ENCODE measurements around the gene RASSF1.
"Not testable (repeated sequence)": the region's sequence is repeated elsewhere in the genome, so short reads cannot be mapped to it uniquely, and the experiment has no call there.

The RASSF1 gene

DNA sequence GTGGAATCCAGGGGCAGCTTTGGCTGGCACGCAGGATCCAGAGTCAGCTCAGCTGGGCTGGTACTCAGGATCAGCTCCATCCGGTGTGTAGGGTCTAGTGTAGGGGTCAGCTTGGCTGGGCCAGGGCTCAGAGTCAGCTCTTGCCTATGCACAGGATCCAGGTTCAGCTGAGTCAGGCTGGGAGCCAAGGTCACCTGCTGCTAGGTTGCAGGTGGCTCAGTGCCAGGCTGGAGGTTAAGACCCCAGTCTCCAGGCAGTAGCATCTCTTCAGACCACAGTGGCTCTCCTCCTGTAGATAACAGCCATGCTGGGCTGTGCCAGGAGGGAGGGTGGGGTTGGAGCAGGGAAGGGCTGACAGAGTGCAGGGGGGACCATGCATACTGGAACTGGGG, 43.3 kb downstream of the RASSF1 start:
- intact Hi-C loops (cut with DNase I) = no loop called here
- DNase-seq = no peak

- DNase-seq = no peak
- intact Hi-C loops (cut with DNase I) = no loop called here
Measured at GRCh38 chr3:50296721-50297383, 43.8 kb downstream of the RASSF1 start.

DNA sequence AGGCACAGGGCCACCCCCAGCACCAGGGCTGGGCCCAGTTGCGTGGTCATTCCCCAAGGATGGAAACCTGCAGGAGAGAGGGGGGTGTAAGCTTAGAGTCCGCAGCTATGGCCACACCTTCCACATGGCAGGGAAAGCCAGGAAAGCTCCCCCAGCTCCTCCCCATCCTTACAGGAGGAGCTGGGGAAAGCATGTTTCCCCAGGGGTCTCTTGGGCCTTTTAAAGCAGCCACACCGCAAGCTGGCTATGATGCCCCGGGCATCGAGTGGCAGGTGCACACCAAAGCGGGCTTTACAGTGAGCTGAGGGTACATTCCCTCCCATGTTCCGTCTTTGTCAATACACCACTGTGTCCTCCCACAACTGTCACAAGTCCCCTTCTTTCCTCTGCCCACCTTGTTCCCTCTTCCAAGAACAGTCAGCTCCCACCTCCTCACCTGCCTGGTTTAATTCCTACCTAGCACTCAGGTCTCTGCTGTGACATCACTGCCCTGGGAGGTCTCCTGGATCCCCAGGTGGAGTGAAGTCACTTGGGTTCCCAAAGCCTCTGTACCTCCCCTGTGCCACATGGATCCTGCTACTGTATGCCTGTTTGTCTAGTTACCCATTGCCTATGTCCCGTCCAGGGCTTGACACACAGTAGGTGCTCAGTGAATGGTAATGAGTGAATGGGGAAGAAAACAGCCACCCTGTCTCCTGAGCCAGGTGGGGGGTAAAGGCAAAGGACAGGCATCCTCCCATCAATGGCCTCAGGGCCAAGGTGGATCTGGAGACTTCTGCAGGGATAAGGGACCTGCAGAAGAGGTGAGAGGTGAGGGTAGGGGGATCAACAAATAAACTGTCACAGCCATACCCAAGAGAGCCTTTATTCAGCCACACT, 44.8 kb downstream of the RASSF1 start:
- intact Hi-C loops (cut with DNase I) = no loop called here
- DNase-seq = peak in 27 of 42 donors; percentile 37 to 86 (median 60)

DNA sequence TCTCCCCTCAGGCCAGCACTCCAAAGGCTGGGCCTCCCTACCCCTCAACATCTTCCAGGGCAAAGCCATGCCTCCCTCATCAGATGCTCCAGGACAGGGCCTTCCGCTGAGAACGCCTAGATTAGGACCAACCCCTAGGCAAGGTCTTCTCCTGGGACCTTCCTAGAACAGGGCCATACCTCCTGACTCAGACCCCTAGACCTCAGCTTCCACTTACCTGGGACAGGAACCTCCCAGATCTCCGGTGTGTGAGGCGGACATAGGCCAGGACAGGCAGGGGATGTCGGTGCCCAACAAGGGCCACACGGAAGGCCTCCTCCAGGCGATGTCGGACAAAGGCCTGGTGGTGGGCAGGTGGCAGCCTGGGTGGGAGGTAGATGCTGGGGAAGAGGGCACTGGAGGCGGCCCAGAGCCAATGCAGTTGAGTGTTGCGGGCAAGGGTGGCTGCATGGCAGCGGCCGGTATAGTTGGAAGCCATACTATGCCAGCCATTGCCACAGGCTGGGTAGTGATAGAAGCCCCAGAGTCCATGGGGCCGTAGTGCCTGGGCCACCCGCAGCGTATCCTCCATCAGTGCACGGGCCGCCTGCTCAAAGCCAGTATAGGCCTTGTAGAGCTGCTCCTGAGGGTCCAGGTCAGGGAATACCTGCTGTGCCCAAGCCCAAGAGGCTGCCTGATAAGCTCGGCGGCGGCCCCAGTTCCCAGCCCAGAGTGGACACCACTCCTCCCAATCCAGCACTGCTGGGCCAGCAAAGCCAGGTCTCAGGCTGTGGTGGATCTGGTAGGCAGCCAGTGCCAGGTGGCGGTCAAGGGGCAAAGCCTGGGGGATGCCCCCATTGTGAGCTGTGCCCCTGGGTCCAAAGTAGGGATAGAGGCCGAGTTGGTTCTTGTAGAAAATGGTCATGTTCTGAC, 45.9 kb downstream of the RASSF1 start:
- no peak for DNase-seq
- intact Hi-C loops (cut with DNase I) = loop anchor here (5.0 kb wide), 1 partner anchor 33 kb away; the partner anchor contains the start of gene TUSC2

DNA sequence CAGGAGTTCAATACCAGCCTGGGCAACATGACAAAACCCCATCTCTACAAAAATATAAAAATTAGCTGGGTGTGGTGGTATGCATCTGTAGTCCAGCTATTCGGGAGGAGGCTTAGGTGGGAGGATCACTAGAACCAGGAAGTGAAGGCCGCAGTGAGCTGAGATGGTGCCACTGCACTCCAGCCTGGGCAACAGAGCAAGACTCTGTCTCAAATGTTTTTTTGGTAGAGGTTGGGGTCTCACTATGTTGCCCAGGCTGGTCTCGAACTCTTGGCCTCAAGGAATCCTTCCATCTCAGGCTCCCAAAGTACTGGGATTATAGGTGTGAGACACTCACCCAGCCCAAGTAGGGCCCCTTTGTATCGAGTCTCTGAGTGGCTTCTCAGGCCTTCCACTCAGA, 46.5 kb downstream of the RASSF1 start:
- intact Hi-C loops (cut with DNase I) = loop anchor here (5.0 kb wide), 1 partner anchor 33 kb away; the partner anchor contains the start of gene TUSC2
- DNase-seq = no peak

GRCh38 chr3:50293079-50293801, 47.4 kb downstream of the RASSF1 start:
- no peak for DNase-seq
- intact Hi-C loops (cut with DNase I) = loop anchor here (5.0 kb wide), 1 partner anchor 34 kb away; the partner anchor contains the start of gene TUSC2

DNA sequence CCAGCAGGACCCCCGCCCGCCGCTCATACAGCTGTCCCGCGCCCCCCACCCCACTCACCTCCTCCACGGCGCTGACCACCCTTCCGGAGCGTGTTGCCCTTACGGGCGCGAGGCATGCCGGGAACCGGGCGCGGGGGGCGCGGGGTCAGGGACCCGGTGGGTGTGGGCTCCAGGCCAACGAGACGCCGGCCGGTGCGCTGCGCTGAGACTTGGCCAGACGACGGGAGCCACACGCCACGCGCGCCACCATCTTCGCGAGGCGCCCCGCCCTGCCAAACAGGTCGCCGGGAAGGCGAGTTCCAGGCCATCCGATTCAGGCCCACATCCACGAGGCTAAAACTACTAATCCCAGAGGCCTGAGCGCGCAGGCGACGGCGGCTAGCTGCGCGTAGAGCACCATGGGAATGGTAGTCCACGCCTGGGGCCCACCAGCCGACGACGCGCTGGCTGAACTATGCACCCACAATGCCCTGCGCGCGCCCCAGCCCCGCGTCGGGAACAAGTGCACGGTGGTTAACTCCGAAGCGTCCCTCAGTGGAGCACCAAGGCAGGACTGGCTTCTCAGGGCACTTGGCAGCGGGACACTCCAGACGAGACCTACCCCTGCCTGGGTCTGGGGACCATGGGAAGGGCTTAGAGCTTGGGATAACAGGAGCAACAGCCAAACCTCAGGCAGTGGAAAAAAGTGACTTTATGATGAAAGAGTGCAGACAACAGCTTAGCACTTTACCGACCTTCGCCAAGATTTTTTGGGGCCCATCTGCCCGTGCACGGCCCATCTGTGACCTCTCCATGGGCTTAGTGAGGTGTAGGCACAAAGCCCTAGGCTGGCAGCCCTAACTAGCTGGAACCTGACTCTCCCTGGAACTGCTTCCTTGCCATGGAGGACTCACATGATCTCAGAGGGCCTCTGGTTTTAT, 48.2 kb downstream of the RASSF1 start, which contains the start of gene IFRD2:
Gene IFRD2, minus strand, starts transcription at position 271 of the 920 bp plus-strand sequence. Its CDS starts 155 bp downstream, at position 116.
- peak; percentile 97 to 99 (median 98) for DNase-seq
- intact Hi-C loops (cut with DNase I) = loop anchor here (5.0 kb wide), 1 partner anchor 35 kb away; the partner anchor contains the start of gene TUSC2

DNA sequence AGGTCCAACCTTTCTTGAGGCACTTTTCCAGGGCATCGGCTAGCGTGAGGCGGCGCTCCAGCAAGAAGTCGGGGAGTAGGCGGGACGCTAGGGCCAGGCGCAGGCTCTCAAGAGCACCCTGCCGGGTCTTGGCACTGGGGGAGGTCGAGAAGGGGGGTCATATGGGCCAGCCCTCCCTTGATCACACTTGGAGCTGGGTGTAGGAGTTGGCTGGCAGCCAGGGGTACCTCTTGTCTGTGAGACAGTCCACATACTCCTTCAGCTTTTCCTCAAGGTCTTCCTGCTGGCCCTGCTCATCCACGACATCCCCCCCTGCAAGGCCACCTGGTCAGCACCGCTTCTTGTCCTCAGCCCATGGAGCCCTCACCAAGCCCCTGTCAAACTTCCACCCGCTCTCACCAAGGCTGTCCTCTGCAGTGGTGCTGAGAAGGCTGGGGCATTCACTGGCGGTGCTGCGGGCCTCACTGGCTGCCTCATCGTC, 50.4 kb downstream of the RASSF1 start:
- intact Hi-C loops (cut with DNase I) = loop anchor here (5.0 kb wide), 1 partner anchor 37 kb away; the partner anchor contains the start of gene TUSC2
- no peak for DNase-seq

- DNase-seq = no peak
- intact Hi-C loops (cut with DNase I) = no loop called here
Measured at GRCh38 chr3:50289130-50289529, 51.5 kb downstream of the RASSF1 start.

DNA sequence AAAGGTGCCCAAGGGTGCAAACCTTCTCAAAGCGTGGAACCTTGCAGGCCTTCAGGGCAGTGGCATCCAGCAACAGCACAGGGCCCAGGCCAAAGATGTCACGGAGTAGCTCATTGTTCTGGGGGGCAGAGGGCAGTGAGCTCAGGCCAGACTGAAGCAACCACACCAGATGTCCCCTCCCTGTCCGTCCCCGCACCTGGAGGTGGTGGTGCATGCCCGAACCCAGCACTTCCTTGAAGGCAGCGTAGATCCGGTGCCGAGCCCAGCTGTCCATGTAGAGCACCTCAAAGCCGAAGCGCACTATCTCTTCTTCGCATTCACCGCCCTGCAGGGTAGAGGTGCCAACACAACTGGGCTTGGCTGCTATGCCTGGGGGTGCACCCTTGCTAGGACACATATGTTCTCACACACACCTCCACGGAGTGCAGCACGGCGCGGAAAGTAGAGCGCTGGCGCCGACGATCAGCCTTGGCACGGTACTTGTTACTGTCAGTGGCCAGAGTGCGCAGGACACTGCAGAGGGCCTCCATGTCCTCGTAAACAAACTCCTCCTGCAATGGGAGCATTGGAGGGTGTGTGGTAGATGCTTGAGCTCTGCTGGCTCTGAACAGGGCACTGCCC, 52.1 kb downstream of the RASSF1 start:
- DNase-seq = no peak

DNA sequence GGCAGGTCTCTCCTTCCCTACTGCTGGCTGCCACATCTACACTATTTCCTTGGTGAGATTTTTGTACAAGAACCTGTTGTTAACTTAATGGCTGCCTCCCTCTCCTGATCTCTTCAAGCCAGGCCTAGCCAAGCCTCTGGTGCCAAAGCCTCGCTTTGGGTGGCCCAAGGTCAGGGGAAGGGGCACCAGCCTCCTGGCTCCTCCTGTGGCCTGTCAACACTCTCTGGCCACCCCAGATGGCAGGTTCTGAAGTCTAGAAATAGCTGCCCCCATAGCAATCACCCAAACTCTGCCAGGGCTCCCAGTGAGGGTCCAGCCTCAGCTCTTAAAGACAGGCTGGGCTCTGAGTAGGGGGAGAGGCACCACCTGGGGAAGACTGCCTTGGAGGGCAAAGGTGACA, 53.4 kb downstream of the RASSF1 start:
- intact Hi-C loops (cut with DNase I) = no loop called here
- no peak for DNase-seq

More for the DNA sequence above, 52.1 kb downstream of the RASSF1 start:
- intact Hi-C loops (cut with DNase I) = no loop called here

DNA sequence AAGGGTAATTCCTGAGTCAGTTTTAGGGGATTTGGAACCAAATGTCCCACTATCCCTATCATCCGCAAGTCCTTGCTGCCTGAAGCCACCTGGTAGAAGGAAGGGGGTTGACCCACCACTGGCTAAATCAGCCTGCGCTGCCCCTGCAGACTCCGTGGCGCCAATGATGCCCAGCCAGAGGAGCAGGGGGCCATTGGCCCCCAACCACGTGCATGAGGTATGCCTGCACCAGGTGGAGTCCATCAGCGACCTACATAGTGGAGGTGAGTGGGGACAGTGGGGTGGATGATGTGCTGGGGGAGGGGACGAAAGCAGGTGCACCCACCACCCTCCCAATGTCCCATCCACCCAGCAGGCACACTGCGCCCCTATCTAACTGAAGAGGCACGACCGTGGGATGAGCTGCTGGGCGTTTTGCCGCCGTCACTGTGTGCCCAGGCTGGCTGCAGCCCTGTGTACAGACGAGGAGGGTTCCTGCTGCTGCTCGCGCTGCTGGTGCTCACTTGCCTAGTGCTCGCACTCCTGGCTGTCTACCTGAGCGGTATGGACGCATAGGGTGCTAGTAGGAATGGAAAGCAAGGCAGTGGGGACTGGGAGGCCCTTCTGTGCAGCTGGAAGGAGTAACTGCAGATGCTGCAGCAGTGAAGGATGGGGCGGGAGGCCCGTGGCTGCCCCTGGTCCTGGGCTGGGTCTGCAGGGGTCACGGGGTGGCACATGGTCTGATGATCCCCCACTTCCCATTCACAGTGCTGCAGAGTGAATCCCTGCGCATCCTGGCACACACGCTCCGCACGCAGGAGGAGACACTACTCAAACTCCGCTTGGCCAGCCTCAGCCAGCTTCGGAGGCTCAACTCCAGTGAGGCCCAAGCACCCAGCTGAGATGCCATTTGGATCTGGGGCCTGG, 54.1 kb downstream of the RASSF1 start:
- DNase-seq = peak in 1 of 42 donors; percentile 12
- intact Hi-C loops (cut with DNase I) = no loop called here

GRCh38 chr3:50284121-50284520, 56.5 kb downstream of the RASSF1 start:
- intact Hi-C loops (cut with DNase I); DNase-seq: not testable (repeated sequence)
